GM21515 (cell line): Measurements from ENCODE around the gene KRTAP5-9.
"Not testable (repeated sequence)": the region's sequence is repeated elsewhere in the genome, so short reads cannot be mapped to it uniquely, and the experiment has no call there.

Source experiments
- ATAC-seq: cut with Tn5 transposase; IDR thresholded peaks from one replicate; pipeline ENCODE4 v1.9.1; 2021; ENCODE audit not compliant: unreplicated experiment

Gene KRTAP5-9

GRCh38 chr11:71581826-71582225 is 33.6 kb downstream of the KRTAP5-9 start:
- ATAC-seq, result no peak

GRCh38 chr11:71582309-71582895 is 34.2 kb downstream of the KRTAP5-9 start, which contains the start of gene KRTAP5-11:
KRTAP5-11 (minus strand) TSS chr11:71582875; CDS start chr11:71582837, 38 bp downstream.
- ATAC-seq, result no peak

- not testable (repeated sequence) for ATAC-seq
Observed at GRCh38 chr11:71582969-71583368, 34.7 kb downstream of the KRTAP5-9 start.

GRCh38 chr11:71585673-71586072 is 37.5 kb downstream of the KRTAP5-9 start:
- not testable (repeated sequence) for ATAC-seq

GRCh38 chr11:71588314-71588713 is 40.1 kb downstream of the KRTAP5-9 start:
- not testable (repeated sequence) for ATAC-seq

GRCh38 chr11:71588822-71589545 is 40.8 kb downstream of the KRTAP5-9 start:
- not testable (repeated sequence) for ATAC-seq

- not testable (repeated sequence) for ATAC-seq
Observed at GRCh38 chr11:71589546-71589920, 41.3 kb downstream of the KRTAP5-9 start.
